T-helper 17 cell (primary cell): ENCODE measurements around the gene OR52W1. TPM values are rescaled to one million over a fixed set of nuclear protein-coding genes. Genes with fewer than 3 reads are reported as not detected.

Source experiments
- ATAC-seq: fragments of 150-1000 bp; cut with Tn5 transposase; 2 replicates; pipeline ENCODE4 v1.10.0; 2021; ENCODE audit warnings: mild to moderate bottlenecking, moderate library complexity
- DNase-seq, 3 donors: peaks; one replicate each; pipeline versions ENCODE4 v3.0.0 to v3.0.0-alpha.2; 2020 to 2021
- H3K9me3 ChIP-seq: one replicate; pipeline ENCODE4 v1.7.0; 2013; ENCODE audit warnings: low read length, mild to moderate bottlenecking; ENCODE audit not compliant: control insufficient read depth, poor library complexity, severe bottlenecking
- H3K27ac Mint-ChIP-seq: one replicate; pipeline ENCODE4 v1.8.0; 2022; ENCODE audit warnings: mild to moderate bottlenecking, moderate library complexity, mixed read lengths
- H3K27me3 Mint-ChIP-seq: one replicate; pipeline ENCODE4 v1.8.0; 2022; ENCODE audit warnings: mixed read lengths
- H3K36me3 Mint-ChIP-seq: one replicate; pipeline ENCODE4 v1.8.0; 2022; ENCODE audit warnings: low read depth, mixed read lengths
- H3K4me1 Mint-ChIP-seq: one replicate; pipeline ENCODE4 v1.8.0; 2022; ENCODE audit warnings: mild to moderate bottlenecking, mixed read lengths
- H3K4me3 Mint-ChIP-seq: one replicate; pipeline ENCODE4 v1.8.0; 2022; ENCODE audit warnings: mild to moderate bottlenecking, moderate library complexity, mixed read lengths
- total RNA-seq, 4 donors: library from RNA in 2 of 4; stranded (reverse) in 2 of 4; gene quantifications; one replicate each; pipeline ENCODE4 v1.2.3 and lab custom pipeline; 2022 to 2026

OR52W1 gene
- total RNA-seq, 2 donors from 2014 or later = not detected

DNA sequence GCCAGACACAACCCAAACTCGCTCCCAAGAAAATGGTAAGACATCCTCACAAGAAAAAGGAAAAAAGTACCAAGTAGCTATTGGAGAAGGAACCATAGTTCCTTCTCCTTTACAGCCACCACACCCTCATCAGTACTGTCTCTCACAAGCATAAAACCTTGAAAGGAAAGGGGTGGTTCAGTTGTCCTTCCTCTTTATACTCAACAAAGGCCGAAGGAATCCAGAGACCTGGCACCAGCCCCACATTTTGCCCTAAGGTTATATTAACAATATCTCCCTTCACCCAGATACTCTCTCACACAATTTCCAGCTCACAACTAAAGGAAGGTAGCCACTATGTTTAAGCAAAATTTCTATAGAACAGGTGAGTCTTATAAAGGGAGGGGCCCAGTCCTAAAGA is 26.9 kb downstream of the OR52W1 start:
- H3K4me1 Mint-ChIP-seq = peaks cover 59% of the 10 kb centered on the region
- no peaks in the 10 kb centered on the region for H3K9me3 ChIP-seq
- H3K36me3 Mint-ChIP-seq = peaks cover 18% of the 10 kb centered on the region
- no peak overlapping the region for H3K27ac Mint-ChIP-seq
- H3K4me3 Mint-ChIP-seq = no peak overlapping the region
- ATAC-seq (no peak), DNase-seq (no peak)
- H3K27me3 Mint-ChIP-seq = no peaks in the 10 kb centered on the region

DNA sequence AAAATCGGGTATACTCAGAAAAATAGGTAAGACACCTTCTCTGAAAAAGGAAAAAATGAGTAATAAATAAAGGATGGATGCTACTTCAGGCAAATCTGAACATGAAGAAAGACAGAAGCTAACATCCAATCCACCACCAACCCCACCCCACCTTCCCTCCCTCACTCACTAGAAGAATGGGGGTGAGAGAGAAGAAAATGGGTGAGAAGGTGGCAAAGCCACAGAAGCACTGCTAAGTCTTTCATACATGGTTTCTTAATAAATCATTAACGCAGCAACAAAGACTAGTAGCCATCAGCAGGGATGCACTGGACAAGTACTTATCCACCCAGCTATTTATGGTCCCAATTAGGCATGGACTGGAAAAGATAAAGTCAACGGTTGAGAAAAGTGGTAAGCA is 29.5 kb downstream of the OR52W1 start:
- no peaks in the 10 kb centered on the region for H3K9me3 ChIP-seq
- Mint-ChIP-seq H3K4me3 (no peak overlapping the region), H3K4me1 (peaks cover 66% of the 10 kb centered on the region), H3K36me3 (peaks cover 10% of the 10 kb centered on the region), H3K27me3 (no peaks in the 10 kb centered on the region), H3K27ac (no peak overlapping the region)
- DNase-seq (no peak), ATAC-seq (no peak)

DNA sequence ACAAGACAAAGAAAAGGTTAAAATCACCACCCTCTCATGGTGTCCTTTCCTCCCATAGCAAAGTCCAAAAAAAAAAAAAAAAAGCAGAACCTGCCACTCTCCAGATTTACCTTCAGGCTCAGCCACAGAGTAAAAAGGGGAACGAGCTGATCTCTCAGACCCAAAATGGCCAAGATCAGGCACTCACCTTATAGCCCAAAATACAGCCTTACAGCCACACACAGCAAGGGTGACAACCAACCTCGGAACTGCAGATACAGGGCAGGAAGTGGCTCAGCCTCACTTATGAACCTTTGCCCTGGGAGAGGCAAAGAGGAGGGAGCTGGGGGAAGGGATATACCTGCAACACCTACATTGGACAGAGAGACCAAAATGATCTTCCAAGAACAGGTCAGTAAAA is 30.9 kb downstream of the OR52W1 start:
- ATAC-seq (no peak), DNase-seq (no peak)
- Mint-ChIP-seq H3K36me3 (peaks cover 8% of the 10 kb centered on the region), H3K4me1 (peaks cover 68% of the 10 kb centered on the region), H3K4me3 (peak overlapping the region; percentile 45), H3K27ac (peak overlapping the region; percentile 88), H3K27me3 (no peaks in the 10 kb centered on the region)
- no peaks in the 10 kb centered on the region for H3K9me3 ChIP-seq

DNA sequence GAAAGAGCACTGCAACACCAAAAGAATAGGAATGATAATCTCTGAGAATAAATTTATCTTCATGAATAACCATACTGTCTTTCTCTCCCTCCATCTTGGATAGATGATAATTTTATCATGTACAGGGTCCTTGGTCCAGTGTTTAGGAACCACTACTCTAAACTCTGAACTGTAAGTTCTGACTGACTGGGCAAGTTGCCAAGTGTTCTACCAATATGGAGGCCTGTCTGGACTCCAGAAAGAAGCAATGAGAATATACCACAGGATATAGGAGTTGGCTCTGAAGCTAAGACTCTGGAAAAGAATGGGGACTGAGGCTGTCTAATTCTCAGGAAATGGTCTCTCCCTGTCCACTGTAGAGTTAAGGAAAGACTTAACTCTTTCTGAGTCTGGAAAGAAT is 33.9 kb downstream of the OR52W1 start:
- Mint-ChIP-seq H3K4me1 (peaks cover 46% of the 10 kb centered on the region), H3K36me3 (peaks cover 2% of the 10 kb centered on the region), H3K27ac (peak overlapping the region; percentile 61), H3K4me3 (peak overlapping the region; percentile 15), H3K27me3 (no peaks in the 10 kb centered on the region)
- ATAC-seq = no peak
- no peaks in the 10 kb centered on the region for H3K9me3 ChIP-seq
- DNase-seq = no peak

DNA sequence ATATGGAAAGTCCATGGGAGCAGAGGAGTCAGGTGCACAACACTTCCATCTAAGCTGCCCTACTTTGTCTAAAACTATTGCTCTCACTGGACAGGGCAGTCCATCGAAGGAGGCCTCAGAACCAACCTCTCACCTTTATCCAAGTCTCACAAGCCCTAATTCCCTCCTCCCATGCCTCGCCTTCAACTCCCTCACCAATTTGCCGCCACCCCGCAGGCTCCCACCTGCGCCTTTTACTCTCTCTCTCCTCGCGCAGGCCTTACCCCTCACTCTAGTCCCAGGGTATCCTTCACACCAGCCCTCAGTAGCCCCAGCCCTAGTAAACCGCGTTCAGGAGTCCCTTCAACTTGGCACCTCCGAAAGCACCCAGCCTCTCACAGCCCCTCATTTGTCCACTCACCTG is 35.0 kb downstream of the OR52W1 start:
- peaks cover 44% of the 10 kb centered on the region for H3K4me1 Mint-ChIP-seq
- no peak for ATAC-seq

DNA sequence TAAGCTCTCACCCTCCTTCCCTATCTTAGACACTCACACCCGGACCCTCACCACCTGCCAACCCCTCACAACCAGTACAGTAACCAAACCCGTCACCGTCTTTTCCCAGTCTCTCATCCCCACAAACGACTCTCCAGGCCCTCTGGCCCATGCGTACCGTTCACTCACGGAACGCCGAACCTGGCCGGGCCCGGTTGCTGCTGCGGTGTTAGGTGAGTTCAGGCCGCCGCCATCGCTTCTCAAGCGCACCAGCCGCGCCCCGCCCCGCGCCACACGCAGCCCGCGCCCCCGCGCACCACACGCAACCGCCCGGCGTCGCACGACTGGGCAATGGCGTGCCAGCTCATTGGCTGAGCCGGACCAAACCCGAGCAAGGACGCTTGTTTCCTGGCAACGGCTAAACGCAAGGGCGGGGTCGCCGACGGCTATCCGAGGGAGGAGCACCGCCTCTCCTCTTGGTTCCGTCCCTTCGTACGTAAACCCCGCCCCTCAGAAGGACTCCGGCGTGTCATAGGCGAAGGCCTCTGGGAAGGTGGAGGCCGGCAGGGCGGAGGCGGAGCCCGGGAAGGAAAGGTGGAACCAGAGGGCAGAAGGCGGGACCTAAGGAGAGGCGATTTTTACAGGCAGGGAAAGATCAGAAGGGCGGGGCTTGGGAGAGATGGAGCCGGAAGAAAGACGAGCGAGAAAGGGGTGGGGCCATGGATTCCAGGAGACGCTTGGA is 35.5 kb downstream of the OR52W1 start, which contains the start of gene FHIP1B:
TSS of gene FHIP1B (minus strand) at position 250 of the 721 bp plus-strand sequence. CDS start 10,120 bp downstream, outside the sequence.
- ATAC-seq (peak; percentile 92), DNase-seq (peak; percentile 96 to 99 (median 99))
- Mint-ChIP-seq H3K4me1 (peaks cover 40% of the 10 kb centered on the region), H3K27me3 (no peaks in the 10 kb centered on the region), H3K27ac (no peak within 1 kb of the TSS), H3K36me3 (peaks cover 2% of the 10 kb centered on the region), H3K4me3 (peak within 1 kb of the TSS; percentile 98)
- H3K9me3 ChIP-seq = no peaks in the 10 kb centered on the region

More for the DNA sequence above, 35.0 kb downstream of the OR52W1 start:
- Mint-ChIP-seq H3K36me3 (peaks cover 2% of the 10 kb centered on the region), H3K27me3 (no peaks in the 10 kb centered on the region), H3K4me3 (peak overlapping the region; percentile 98), H3K27ac (no peak overlapping the region)
- DNase-seq = no peak
- H3K9me3 ChIP-seq = no peaks in the 10 kb centered on the region

DNA sequence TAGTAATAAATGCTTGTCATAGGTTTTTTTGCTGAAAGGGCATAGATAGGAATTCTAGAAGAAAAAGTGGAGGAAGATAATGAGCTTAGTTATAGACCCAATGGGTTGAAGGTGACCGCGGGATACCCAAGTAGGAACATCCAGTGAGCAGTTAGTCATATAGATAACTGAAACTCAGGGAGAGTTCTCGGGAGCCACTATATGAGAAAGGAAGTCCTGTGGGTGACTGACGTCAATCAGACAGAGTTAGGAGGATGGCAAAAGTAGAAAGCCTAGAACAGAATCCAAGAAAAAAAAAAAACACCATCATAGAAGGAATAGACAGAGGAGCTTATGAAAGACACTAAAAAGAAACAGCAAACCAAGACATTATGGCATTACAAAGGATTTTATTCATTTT is 38.2 kb downstream of the OR52W1 start:
- Mint-ChIP-seq H3K36me3 (peaks cover 2% of the 10 kb centered on the region), H3K27ac (no peak overlapping the region), H3K4me1 (peaks cover 18% of the 10 kb centered on the region), H3K27me3 (peaks cover 14% of the 10 kb centered on the region), H3K4me3 (no peak overlapping the region)
- no peaks in the 10 kb centered on the region for H3K9me3 ChIP-seq
- DNase-seq (no peak), ATAC-seq (no peak)

DNA sequence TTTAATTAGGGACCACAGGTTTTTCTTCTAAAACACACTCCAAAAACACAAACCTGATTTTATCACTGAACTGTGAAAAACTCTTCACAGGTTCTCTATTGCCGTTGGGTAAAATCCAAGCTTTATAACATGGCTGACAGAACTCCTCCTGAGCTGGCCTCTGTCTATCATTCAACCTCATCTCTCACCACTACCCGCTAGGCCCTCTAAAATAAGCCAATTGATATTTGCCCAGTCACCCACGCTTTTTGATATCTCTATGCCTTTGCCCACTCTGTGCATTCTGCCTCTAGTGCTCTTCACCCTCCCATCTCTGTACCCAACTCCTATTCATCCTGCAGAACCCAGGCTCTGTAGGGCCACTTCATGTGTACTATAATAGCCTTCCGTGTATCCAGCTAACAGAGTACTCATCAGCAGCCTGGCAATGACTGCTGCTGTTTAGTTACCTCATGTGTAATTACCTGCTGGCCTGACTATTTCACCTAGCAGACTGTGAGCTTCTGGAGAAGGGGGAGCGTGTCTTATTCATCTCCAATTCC is 38.8 kb downstream of the OR52W1 start:
- Mint-ChIP-seq H3K36me3 (peaks cover 2% of the 10 kb centered on the region), H3K27me3 (peaks cover 19% of the 10 kb centered on the region), H3K4me3 (no peak overlapping the region), H3K4me1 (peaks cover 16% of the 10 kb centered on the region), H3K27ac (no peak overlapping the region)
- no peaks in the 10 kb centered on the region for H3K9me3 ChIP-seq
- DNase-seq (no peak), ATAC-seq (no peak)

DNA sequence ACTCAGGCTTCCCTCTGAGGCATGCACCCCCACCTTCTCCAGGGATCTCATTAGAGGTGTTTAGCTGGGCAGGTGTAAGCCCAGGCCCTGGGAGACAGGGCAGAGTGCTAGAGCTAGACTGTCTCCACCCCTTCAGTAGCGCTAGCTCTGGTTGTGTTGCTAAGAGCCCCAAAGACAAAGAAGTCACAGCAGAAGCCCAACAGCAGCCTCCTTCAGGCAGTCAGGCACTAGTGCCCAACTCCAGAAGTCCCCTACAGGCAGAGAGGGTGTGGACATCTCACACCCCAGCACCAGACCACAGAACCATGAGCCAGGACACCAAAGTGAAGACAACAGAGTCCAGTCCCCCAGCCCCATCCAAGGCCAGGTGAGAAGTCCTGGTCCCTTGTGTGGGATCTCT is 39.9 kb downstream of the OR52W1 start, which contains the start of gene CNGA4:
TSS of gene CNGA4 (plus strand) at position 188 of the 400 bp plus-strand sequence. CDS start at position 306, 118 bp downstream.
- H3K27me3 Mint-ChIP-seq = peaks cover 30% of the 10 kb centered on the region
- H3K9me3 ChIP-seq = no peaks in the 10 kb centered on the region
- no peak within 1 kb of the TSS for H3K27ac Mint-ChIP-seq
- peaks cover 10% of the 10 kb centered on the region for H3K4me1 Mint-ChIP-seq
- H3K36me3 Mint-ChIP-seq = peaks cover 2% of the 10 kb centered on the region
- no peak within 1 kb of the TSS for H3K4me3 Mint-ChIP-seq
- ATAC-seq (no peak), DNase-seq (no peak)

DNA sequence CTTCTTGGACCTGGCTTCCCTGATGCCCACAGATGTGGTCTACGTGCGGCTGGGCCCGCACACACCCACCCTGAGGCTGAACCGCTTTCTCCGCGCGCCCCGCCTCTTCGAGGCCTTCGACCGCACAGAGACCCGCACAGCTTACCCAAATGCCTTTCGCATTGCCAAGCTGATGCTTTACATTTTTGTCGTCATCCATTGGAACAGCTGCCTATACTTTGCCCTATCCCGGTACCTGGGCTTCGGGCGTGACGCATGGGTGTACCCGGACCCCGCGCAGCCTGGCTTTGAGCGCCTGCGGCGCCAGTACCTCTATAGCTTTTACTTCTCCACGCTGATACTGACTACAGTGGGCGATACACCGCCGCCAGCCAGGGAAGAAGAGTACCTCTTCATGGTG is 41.1 kb downstream of the OR52W1 start:
- Mint-ChIP-seq H3K4me3 (no peak overlapping the region), H3K4me1 (peaks cover 3% of the 10 kb centered on the region), H3K27me3 (peaks cover 37% of the 10 kb centered on the region), H3K27ac (no peak overlapping the region), H3K36me3 (peaks cover 2% of the 10 kb centered on the region)
- H3K9me3 ChIP-seq = no peaks in the 10 kb centered on the region
- no peak for DNase-seq
- ATAC-seq = no peak

- Mint-ChIP-seq H3K4me3 (no peak overlapping the region), H3K27ac (no peak overlapping the region), H3K36me3 (peaks cover 2% of the 10 kb centered on the region), H3K27me3 (peaks cover 40% of the 10 kb centered on the region), H3K4me1 (no peaks in the 10 kb centered on the region)
- no peaks in the 10 kb centered on the region for H3K9me3 ChIP-seq
- no peak for ATAC-seq
- no peak for DNase-seq
Observed at GRCh38 chr11:6240781-6241180, 41.8 kb downstream of the OR52W1 start.

GRCh38 chr11:6241316-6241715 is 42.3 kb downstream of the OR52W1 start:
- peaks cover 40% of the 10 kb centered on the region for H3K27me3 Mint-ChIP-seq
- ATAC-seq (no peak), DNase-seq (no peak)
- no peaks in the 10 kb centered on the region for H3K4me1 Mint-ChIP-seq
- peaks cover 2% of the 10 kb centered on the region for H3K36me3 Mint-ChIP-seq
- H3K4me3 Mint-ChIP-seq = no peak overlapping the region
- H3K27ac Mint-ChIP-seq = no peak overlapping the region
- no peaks in the 10 kb centered on the region for H3K9me3 ChIP-seq

DNA sequence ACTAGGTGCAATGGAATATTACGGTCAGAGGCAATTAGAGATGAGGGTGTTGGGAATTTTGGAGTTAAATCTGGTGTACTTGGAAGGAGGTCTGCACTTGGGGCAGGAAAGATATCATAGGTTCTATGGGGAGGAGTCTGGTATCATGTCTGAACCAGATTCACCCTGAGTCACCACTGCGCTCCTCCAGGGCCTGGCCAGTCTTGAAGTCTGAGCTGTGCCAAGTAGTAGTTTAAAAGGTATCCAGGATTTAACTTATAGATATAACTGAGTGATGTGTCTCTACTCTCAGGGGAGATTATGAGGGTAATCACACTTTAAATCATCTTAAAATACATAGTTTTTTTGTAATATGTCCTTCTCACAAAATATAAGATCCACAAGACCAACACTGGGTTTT is 46.5 kb downstream of the OR52W1 start:
- peaks cover 2% of the 10 kb centered on the region for H3K36me3 Mint-ChIP-seq
- H3K4me3 Mint-ChIP-seq = no peak overlapping the region
- no peak for ATAC-seq
- H3K9me3 ChIP-seq = no peaks in the 10 kb centered on the region
- no peak for DNase-seq
- H3K27ac Mint-ChIP-seq = no peak overlapping the region
- H3K4me1 Mint-ChIP-seq = no peaks in the 10 kb centered on the region
- peaks cover 38% of the 10 kb centered on the region for H3K27me3 Mint-ChIP-seq

DNA sequence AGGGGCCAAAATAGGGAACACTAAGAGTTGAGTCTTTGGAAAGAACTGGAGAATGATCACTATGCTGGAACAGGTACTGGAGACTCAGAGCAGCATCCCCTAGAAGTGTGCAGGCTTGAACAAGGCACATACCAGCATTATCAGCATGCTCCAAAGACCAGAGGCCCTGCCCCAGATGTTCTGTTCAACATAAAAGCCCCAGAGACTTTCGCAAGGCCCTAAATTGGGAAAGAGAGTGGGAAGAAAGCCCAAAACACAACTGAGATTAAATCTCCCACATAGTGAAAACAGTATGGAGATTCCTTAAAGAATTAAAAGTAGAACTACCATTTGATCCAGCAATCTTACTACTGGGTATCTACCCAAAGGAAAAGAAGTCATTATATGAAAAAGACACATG is 49.2 kb downstream of the OR52W1 start:
- no peak for DNase-seq
- Mint-ChIP-seq H3K4me1 (no peaks in the 10 kb centered on the region), H3K36me3 (no peaks in the 10 kb centered on the region), H3K27ac (no peak overlapping the region), H3K27me3 (peaks cover 23% of the 10 kb centered on the region), H3K4me3 (no peak overlapping the region)
- no peak for ATAC-seq
- H3K9me3 ChIP-seq = no peaks in the 10 kb centered on the region
